ENCODE measurements around the gene TBC1D21. TPM values are rescaled to one million over a fixed set of nuclear protein-coding genes. Genes with fewer than 3 reads are reported as not detected.
A peak's percentile ranks its signal among the peaks of the same experiment; 100 is the strongest.
"Not testable (repeated sequence)": the region's sequence is repeated elsewhere in the genome, so short reads cannot be mapped to it uniquely, and the experiment has no call there.

The TBC1D21 gene
- total RNA-seq, 4 donors from 2014 or later, result not detected

DNA sequence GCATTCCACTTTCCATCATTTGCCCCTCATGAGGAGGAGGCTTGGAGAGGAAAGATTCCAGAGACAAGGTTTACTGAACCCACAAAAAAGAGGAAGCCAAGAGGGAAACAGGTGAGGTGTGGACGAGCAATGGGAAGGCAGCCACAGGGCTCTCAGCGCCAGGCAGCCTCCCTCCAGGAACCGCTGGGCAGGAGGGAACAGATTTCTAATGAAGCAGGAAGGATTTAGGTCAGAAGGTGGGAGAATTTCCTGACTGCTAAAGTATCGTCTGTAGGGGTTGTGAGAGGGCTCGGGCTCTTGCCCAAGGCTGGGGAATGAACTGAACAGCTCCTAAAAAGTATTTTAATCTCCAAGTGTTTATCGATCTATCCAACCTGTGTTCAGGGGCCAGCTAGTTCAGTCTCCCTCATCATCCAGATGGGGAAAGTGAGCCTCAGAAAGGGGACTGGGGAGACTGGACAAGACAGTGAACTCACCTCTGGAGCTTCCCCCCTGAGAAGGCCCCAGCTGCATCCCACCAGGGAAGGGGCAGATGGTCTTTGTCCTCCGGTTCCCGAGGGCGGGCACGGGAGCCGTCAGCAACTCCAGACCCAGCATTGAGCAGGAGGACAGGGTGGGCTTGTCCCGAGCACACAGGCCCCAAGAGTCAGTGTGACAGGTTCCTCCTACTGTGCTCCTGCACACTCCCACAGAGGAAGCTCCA, 63.4 kb downstream of the TBC1D21 start:
- Histone ChIP-seq H3K9me3 (no peaks in the 10 kb centered on the region), H3K4me3 (no peak overlapping the region), H3K36me3 (no peaks in the 10 kb centered on the region), H3K4me1 (peaks cover 0 to 22% (median 0%) of the 10 kb centered on the region in 4 donors), H3K27ac (peak overlapping the region in 2 of 4 donors; percentile 5 to 9), H3K27me3 (no peaks in the 10 kb centered on the region)
- TF ChIP-seq POLR2A (IDR thresholded peaks at IDR 0.05), result no peak
- TF ChIP-seq, protein P1, sequence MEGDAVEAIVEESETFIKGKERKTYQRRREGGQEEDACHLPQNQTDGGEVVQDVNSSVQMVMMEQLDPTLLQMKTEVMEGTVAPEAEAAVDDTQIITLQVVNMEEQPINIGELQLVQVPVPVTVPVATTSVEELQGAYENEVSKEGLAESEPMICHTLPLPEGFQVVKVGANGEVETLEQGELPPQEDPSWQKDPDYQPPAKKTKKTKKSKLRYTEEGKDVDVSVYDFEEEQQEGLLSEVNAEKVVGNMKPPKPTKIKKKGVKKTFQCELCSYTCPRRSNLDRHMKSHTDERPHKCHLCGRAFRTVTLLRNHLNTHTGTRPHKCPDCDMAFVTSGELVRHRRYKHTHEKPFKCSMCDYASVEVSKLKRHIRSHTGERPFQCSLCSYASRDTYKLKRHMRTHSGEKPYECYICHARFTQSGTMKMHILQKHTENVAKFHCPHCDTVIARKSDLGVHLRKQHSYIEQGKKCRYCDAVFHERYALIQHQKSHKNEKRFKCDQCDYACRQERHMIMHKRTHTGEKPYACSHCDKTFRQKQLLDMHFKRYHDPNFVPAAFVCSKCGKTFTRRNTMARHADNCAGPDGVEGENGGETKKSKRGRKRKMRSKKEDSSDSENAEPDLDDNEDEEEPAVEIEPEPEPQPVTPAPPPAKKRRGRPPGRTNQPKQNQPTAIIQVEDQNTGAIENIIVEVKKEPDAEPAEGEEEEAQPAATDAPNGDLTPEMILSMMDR (IDR thresholded peaks at IDR 0.05), result no peak
- DNase-seq, result peak in 1 of 3 donors; percentile 37

DNA sequence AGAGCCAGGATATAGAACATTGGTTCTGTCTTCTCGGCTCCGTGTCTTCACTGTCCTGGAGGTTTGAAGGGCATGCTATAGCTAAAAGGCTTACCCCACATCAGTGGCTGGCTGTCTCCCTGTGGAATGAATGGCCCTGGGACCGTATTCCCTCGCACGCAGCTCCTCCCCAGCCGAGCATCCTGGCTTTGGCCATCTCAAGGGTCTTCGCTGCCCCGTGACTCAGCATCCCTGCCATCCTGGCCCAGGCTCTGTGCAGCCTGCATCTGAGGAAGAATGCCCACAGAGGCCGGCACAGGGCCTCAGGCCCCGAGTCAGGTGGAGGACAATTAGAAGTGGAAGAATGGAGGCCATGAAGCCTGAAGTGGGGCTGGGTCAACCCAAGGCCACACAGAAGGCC, 63.9 kb downstream of the TBC1D21 start:
- TF ChIP-seq, protein P1 (IDR thresholded peaks at IDR 0.05), result no peak
- no peak for TF ChIP-seq POLR2A (IDR thresholded peaks at IDR 0.05)
- peaks cover 0 to 25% (median 0%) of the 10 kb centered on the region in 4 donors for H3K4me1 ChIP-seq
- H3K36me3 ChIP-seq, result no peaks in the 10 kb centered on the region
- no peaks in the 10 kb centered on the region for H3K27me3 ChIP-seq
- H3K9me3 ChIP-seq, result no peaks in the 10 kb centered on the region
- no peak overlapping the region for H3K27ac ChIP-seq
- no peak overlapping the region for H3K4me3 ChIP-seq
- no peak for DNase-seq

DNA sequence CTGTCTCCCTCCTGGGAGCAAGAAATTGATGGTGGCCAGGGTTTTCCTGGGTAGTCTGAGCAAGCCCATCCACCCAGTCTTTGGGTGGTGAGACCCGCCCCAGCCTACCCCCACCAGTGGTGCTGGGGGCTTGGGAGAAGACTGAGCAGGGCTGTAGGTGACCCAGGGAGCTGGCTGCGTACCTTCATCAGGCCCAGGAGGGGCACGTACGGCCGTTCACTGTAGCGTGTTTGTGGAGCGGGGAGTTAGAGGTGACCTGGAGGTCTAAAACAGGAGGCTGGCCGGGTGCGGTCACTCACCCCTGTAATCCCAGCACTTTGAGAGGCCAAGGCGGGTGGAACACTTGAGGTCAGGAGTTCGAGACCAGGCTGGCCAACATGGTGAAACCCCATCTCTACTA, 64.4 kb downstream of the TBC1D21 start:
- Histone ChIP-seq H3K4me1 (peaks cover 0 to 25% (median 0%) of the 10 kb centered on the region in 4 donors), H3K27ac (no peak overlapping the region), H3K27me3 (no peaks in the 10 kb centered on the region), H3K4me3 (no peak overlapping the region), H3K36me3 (no peaks in the 10 kb centered on the region), H3K9me3 (no peaks in the 10 kb centered on the region)
- TF ChIP-seq POLR2A (IDR thresholded peaks at IDR 0.05), result no peak
- TF ChIP-seq, protein P1 (IDR thresholded peaks at IDR 0.05), result no peak
- DNase-seq, result no peak

DNA sequence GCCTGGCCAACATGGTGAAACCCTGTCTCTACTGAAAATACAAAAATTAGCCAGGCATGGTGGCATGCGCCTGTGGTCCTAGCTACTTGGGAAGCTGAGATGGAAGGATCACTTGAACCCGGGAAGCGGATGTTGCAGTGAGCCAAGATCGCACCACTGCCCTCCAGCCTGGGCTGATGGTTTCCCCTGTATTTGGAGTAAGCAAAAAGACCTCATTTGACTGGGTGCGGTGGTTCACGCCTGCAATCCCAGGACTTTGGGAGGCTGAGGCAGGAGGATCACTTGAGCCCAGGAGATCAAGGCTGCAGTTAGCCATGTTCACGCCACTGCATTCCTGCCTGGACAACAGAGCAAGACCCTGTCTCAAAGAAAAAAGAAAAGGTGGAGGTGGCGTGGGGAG, 65.2 kb downstream of the TBC1D21 start:
- not testable (repeated sequence) for H3K27me3 ChIP-seq, H3K27ac ChIP-seq, H3K36me3 ChIP-seq, DNase-seq, H3K4me3 ChIP-seq, H3K9me3 ChIP-seq
- H3K4me1 ChIP-seq, result peaks cover 0 to 25% (median 0%) of the 10 kb centered on the region in 4 donors

Other genes with a start within 250 kb of the TBC1D21 start
- gene NPTN, start 240.2 kb upstream of the TBC1D21 start, total RNA-seq, result 100 to 1,000 TPM in 3 of 4 donors, 10 to 100 TPM in 1; 66.0 to 173 (median 133) TPM
- gene CD276, start 189.2 kb upstream of the TBC1D21 start, total RNA-seq, result 10 to 100 TPM; 22.8 to 48.7 (median 30.8) TPM
- gene INSYN1, start 120.2 kb upstream of the TBC1D21 start, total RNA-seq, result 1 to 10 TPM in 2 of 4 donors, under 1 TPM in 1, not detected in 1; 0.13 to 3.3 (median 2.2) TPM
- gene LOXL1, start 52.9 kb downstream of the TBC1D21 start, total RNA-seq, result 1 to 10 TPM; 1.8 to 8.3 (median 5.4) TPM
- 10 to 100 TPM in 3 of 4 donors, not detected in 1; 10.9 to 24.5 (median 13.5) TPM for gene STOML1, start 118.7 kb downstream of the TBC1D21 start, total RNA-seq
- gene PML, start 121.2 kb downstream of the TBC1D21 start, total RNA-seq, result 100 to 1,000 TPM in 1 of 4 donors, 10 to 100 TPM in 3; 52.4 to 116 (median 82.9) TPM
- gene GOLGA6A, start 209.0 kb downstream of the TBC1D21 start, total RNA-seq, result under 1 TPM in 1 of 4 donors, not detected in 3; 0.38 TPM